CD4-positive, alpha-beta T cell (primary cell): ENCODE measurements around the gene HSDL2. TPM values are rescaled to one million over a fixed set of nuclear protein-coding genes. Genes with fewer than 3 reads are reported as not detected.

Experiments used
- ATAC-seq: fragments of 200-7000 bp; cut with Tn5 transposase; one replicate; pipeline ENCODE4 v1.10.0; 2022; ENCODE audit warnings: mild to moderate bottlenecking; ENCODE audit not compliant: poor library complexity
- CTCF ChIA-PET: fragments of 350-600 bp; sonication (Branson Sonifier 250); formaldehyde crosslinking; loops from one replicate; lab custom pipeline; 2021; ENCODE audit warnings: antibody characterized with exemption, inconsistent platforms; lab: Charles Lee
- POLR2A ChIA-PET: fragments of 350-600 bp; sonication (Branson Sonifier 250); formaldehyde crosslinking; loops from one replicate; lab custom pipeline; 2021; ENCODE audit warnings: antibody characterized with exemption, inconsistent platforms; lab: Charles Lee
- DNase-seq, 14 experiments: peaks; one replicate each; pipeline ENCODE4 v3.0.0-alpha.2; 2013 to 2020; ENCODE audit warnings: mixed read lengths in 2 of 14
- H3K27ac ChIP-seq, 2 donors: one replicate each; pipeline versions ENCODE4 v1.5.1 to v1.7.0; 2013; ENCODE audit warnings: low read length in 2 of 2, low read depth in 1 of 2, mild to moderate bottlenecking in 1 of 2
- H3K27me3 ChIP-seq, 2 experiments: 1 replicate in 1 of 2; 2 replicates in 1 of 2; pipeline versions ENCODE4 v1.6.1 to v1.7.0; 2013; ENCODE audit warnings: low read length in 2 of 2, control low read depth in 1 of 2, mild to moderate bottlenecking in 1 of 2, moderate library complexity in 1 of 2; ENCODE audit not compliant: insufficient read depth in 2 of 2, control insufficient read depth in 1 of 2
- H3K36me3 ChIP-seq: one replicate; pipeline ENCODE4 v1.6.1; 2013; ENCODE audit warnings: low read length, control low read depth; ENCODE audit not compliant: insufficient read depth
- H3K4me1 ChIP-seq: one replicate; pipeline ENCODE4 v1.6.1; 2013; ENCODE audit warnings: low read length, control low read depth; ENCODE audit not compliant: insufficient read depth
- H3K4me3 ChIP-seq: one replicate; pipeline ENCODE4 v1.5.1; 2013; ENCODE audit warnings: mild to moderate bottlenecking, low read length, moderate library complexity
- H3K9me3 ChIP-seq, 2 experiments: 1 replicate in 1 of 2; 2 replicates in 1 of 2; pipeline versions ENCODE4 v1.6.1 to v1.7.0; 2013; ENCODE audit warnings: low read length in 2 of 2, mild to moderate bottlenecking in 2 of 2, control low read depth in 1 of 2, moderate library complexity in 1 of 2; ENCODE audit not compliant: control insufficient read depth in 1 of 2, insufficient read depth in 1 of 2
- H3K27ac Mint-ChIP-seq: one replicate; pipeline ENCODE4 v1.8.0; 2020; ENCODE audit warnings: mixed read lengths
- H3K27me3 Mint-ChIP-seq: one replicate; pipeline ENCODE4 v1.8.0; 2021; ENCODE audit warnings: mixed read lengths
- H3K36me3 Mint-ChIP-seq: one replicate; pipeline ENCODE4 v1.8.0; 2021; ENCODE audit warnings: low read depth, mixed read lengths
- H3K4me1 Mint-ChIP-seq: one replicate; pipeline ENCODE4 v1.8.0; 2021; ENCODE audit warnings: low read depth, mixed read lengths
- H3K4me3 Mint-ChIP-seq: one replicate; pipeline ENCODE4 v1.8.0; 2020; ENCODE audit warnings: mild to moderate bottlenecking, mixed read lengths
- H3K9me3 Mint-ChIP-seq: one replicate; pipeline ENCODE4 v1.8.0; 2020; ENCODE audit warnings: mixed read lengths
- CTCF ChIP-seq: fragments of 200-600 bp; IDR thresholded peaks from one replicate; pipeline ENCODE4 v1.8.0; 2022; ENCODE audit warnings: antibody characterized with exemption, mild to moderate bottlenecking
- intact Hi-C, 2 experiments: fragments of 100-400 bp; cut with DNase I in 1 of 2; cut with micrococcal nuclease in 1 of 2; formaldehyde crosslinking; loops; one replicate each; pipeline versions ENCODE4 v1.15.1 to v1.9.0; 2023 to 2025; cut with DNase I, micrococcal nuclease
- total RNA-seq, 174 experiments: library from RNA in 2 of 174; stranded (reverse) in 2 of 174; gene quantifications; one replicate each; pipeline ENCODE4 v1.2.3 and lab custom pipeline; 2021 to 2026

Gene HSDL2
- total RNA-seq, 2 experiments from 2014 or later = 3.8 to 4.9 TPM

- H3K9me3 ChIP-seq = no peaks in the 10 kb centered on the region
- ChIA-PET CTCF (no interaction called here), POLR2A (no interaction called here)
- ATAC-seq (no peak), DNase-seq (no peak)
- H3K36me3 ChIP-seq = no peaks in the 10 kb centered on the region
- TF ChIP-seq CTCF = no peak
- Mint-ChIP-seq H3K4me1 (no peaks in the 10 kb centered on the region), H3K27ac (no peak overlapping the region), H3K27me3 (no peaks in the 10 kb centered on the region), H3K4me3 (no peak overlapping the region), H3K36me3 (peaks cover 34% of the 10 kb centered on the region), H3K9me3 (no peaks in the 10 kb centered on the region)
- H3K4me1 ChIP-seq = peaks cover 3% of the 10 kb centered on the region
- H3K27ac ChIP-seq = no peak overlapping the region
- H3K4me3 ChIP-seq = no peak overlapping the region
- intact Hi-C loops = no loop called here
- H3K27me3 ChIP-seq = no peaks in the 10 kb centered on the region
These were observed 66.2 kb downstream of the HSDL2 start for GRCh38 chr9:112446080-112446479.

DNA sequence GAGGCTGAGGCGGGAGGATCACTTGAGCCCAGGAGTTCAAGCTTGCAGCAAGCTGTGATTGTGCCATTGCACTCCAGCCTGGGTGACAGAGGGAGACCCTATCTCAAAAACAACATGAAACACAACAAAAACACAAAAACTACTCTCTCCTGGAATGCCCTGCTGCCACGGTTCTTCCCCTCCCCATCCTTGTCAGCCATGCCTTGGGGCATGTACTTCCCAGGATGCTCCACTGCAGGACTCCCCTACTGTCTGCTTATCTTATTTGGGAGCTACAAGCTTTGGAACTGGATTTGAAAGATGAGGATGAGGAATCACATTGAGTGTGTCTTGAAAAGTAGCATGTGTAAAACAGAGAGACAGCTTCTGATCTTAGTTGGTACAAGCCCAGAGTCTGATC is 66.6 kb downstream of the HSDL2 start:
- H3K9me3 Mint-ChIP-seq = no peaks in the 10 kb centered on the region
- Histone ChIP-seq H3K27ac (no peak overlapping the region), H3K4me3 (no peak overlapping the region), H3K36me3 (no peaks in the 10 kb centered on the region), H3K27me3 (no peaks in the 10 kb centered on the region), H3K9me3 (no peaks in the 10 kb centered on the region), H3K4me1 (peaks cover 3% of the 10 kb centered on the region)
- no peaks in the 10 kb centered on the region for H3K27me3 Mint-ChIP-seq
- ChIA-PET POLR2A (no interaction called here), CTCF (no interaction called here)
- ATAC-seq = no peak
- H3K4me3 Mint-ChIP-seq = no peak overlapping the region
- intact Hi-C loops = no loop called here
- TF ChIP-seq CTCF = no peak
- no peaks in the 10 kb centered on the region for H3K4me1 Mint-ChIP-seq
- H3K27ac Mint-ChIP-seq = no peak overlapping the region
- H3K36me3 Mint-ChIP-seq = peaks cover 34% of the 10 kb centered on the region
- DNase-seq = no peak

- Histone ChIP-seq H3K27ac (no peak overlapping the region), H3K4me3 (no peak overlapping the region), H3K9me3 (no peaks in the 10 kb centered on the region), H3K36me3 (no peaks in the 10 kb centered on the region), H3K27me3 (no peaks in the 10 kb centered on the region), H3K4me1 (peaks cover 3% of the 10 kb centered on the region)
- H3K4me1 Mint-ChIP-seq = no peaks in the 10 kb centered on the region
- intact Hi-C loops = no loop called here
- ChIA-PET CTCF (no interaction called here), POLR2A (no interaction called here)
- peaks cover 32% of the 10 kb centered on the region for H3K36me3 Mint-ChIP-seq
- no peak overlapping the region for H3K27ac Mint-ChIP-seq
- no peak for TF ChIP-seq CTCF
- no peak for ATAC-seq
- no peaks in the 10 kb centered on the region for H3K9me3 Mint-ChIP-seq
- no peak overlapping the region for H3K4me3 Mint-ChIP-seq
- DNase-seq = no peak
- H3K27me3 Mint-ChIP-seq = no peaks in the 10 kb centered on the region
These were observed 67.4 kb downstream of the HSDL2 start for GRCh38 chr9:112447283-112447761.
